NT2/D1 (cell line): ENCODE results near the gene WDR5.

Experiments used
- DNase-seq: peaks from one replicate; pipeline ENCODE4 v3.0.0-alpha.2; 2011; ENCODE audit warnings: low read depth, low spot score
- H3K27me3 ChIP-seq: 2 replicates; pipeline ENCODE4 v1.6.0; 2011; ENCODE audit warnings: mild to moderate bottlenecking; ENCODE audit not compliant: insufficient read length, insufficient read depth
- H3K36me3 ChIP-seq: 2 replicates; pipeline ENCODE4 v1.6.1; 2011; ENCODE audit warnings: mild to moderate bottlenecking, low read length, mixed read lengths; ENCODE audit not compliant: insufficient read depth, insufficient read length
- H3K4me1 ChIP-seq: 2 replicates; pipeline ENCODE4 v1.5.1; 2011; ENCODE audit not compliant: insufficient read depth, insufficient read length
- H3K4me3 ChIP-seq: 2 replicates; pipeline ENCODE4 v1.5.1; 2011; ENCODE audit warnings: low read depth; ENCODE audit not compliant: insufficient read length
- H3K9ac ChIP-seq: 2 replicates; pipeline ENCODE4 v1.6.0; 2011; ENCODE audit warnings: low read depth; ENCODE audit not compliant: insufficient read length
- H3K9me3 ChIP-seq: 2 replicates; pipeline ENCODE4 v1.5.1; 2011; ENCODE audit warnings: mild to moderate bottlenecking, low read length; ENCODE audit not compliant: insufficient read depth
- SUZ12 ChIP-seq: IDR thresholded peaks from 2 replicates; pipeline ENCODE4 v1.6.1; 2011; ENCODE audit not compliant: insufficient read length, insufficient read depth; ENCODE audit errors: extremely low read depth
- YY1 ChIP-seq: IDR thresholded peaks from 2 replicates; pipeline ENCODE4 v1.6.1; 2011; ENCODE audit not compliant: insufficient read length, insufficient read depth
- ZNF274 ChIP-seq: IDR thresholded peaks from 2 replicates; pipeline ENCODE4 v1.6.1; 2011; ENCODE audit warnings: mild to moderate bottlenecking, low read depth, low read length

Gene WDR5

DNA sequence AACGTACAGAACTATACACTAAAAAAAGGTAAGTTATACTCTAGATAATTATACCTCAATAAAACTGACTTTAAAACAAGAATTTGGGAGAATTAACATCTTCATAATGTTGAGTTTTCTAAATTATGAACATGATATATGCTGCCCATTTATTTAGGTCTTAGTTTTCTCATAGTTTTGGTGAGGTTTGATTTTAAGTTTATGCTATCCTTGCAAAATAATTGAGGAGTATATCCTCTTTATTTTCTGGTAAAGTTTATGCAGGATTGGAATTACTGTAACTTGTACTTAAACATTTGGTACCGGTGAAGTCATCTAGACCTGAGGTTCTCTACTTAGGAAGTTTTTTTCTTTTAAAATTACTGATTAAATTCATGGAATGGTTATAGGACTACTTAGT is 67.3 kb downstream of the WDR5 start:
- H3K36me3 ChIP-seq: no peaks in the 10 kb centered on the region
- H3K27me3 ChIP-seq: no peaks in the 10 kb centered on the region
- H3K9me3 ChIP-seq: no peaks in the 10 kb centered on the region
- no peak overlapping the region for H3K9ac ChIP-seq
- TF ChIP-seq ZNF274 (no peak), YY1 (no peak), SUZ12 (no peak)
- no peak overlapping the region for H3K4me3 ChIP-seq
- DNase-seq: no peak
- no peaks in the 10 kb centered on the region for H3K4me1 ChIP-seq

DNA sequence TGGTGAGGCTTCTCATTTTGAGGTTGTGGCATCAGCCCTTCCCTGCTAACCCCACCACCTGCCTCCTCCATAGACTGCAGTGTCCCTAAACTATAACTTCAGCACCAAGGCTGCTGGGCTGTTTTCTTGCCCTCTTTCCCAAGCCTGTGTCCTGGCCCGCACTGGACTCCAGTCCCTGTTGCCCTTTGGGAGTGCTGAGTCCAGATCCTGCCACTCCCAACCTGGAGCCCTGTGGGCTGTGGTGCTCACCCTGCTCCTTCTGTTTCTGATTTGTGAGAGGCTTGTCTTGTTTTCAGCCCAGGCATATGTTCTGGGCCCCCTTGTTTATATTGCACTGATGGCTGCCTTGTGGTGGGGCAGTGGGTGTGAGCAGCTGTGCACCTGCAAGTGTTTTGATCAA is 68.2 kb downstream of the WDR5 start:
- Histone ChIP-seq H3K36me3 (no peaks in the 10 kb centered on the region), H3K4me3 (no peak overlapping the region)

DNA sequence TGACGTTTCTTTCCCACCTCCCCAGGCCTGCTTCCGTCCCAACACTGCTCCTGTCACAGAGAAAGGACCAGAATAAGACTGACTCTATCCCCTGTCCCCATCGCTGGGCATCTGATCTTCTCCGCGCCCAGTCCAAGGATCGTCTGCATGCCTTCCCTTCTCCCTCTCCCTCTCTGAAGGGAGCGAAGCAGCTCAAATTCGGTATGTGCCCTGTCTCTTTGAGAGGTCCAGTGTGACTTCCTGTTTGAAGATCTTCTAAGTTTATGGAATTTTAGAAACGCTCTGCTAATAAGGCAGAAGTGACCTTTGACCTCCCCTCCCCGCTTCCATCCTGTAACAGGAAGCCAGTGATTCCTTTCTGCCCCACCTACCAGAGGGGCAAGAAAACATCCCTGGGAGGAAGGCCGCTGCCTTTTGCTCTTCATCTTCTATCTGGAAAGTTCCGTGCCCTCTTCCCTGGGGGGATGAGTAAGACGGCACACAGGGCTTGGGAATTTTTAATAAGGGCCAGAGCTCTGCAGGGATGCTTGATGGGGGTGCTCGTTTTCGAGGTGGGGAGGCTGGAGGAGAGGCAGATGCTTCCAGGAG is 69.2 kb downstream of the WDR5 start:
- no peak for DNase-seq
- no peaks in the 10 kb centered on the region for H3K27me3 ChIP-seq
- no peak overlapping the region for H3K4me3 ChIP-seq
- no peaks in the 10 kb centered on the region for H3K36me3 ChIP-seq
- no peaks in the 10 kb centered on the region for H3K9me3 ChIP-seq
- peaks cover 5% of the 10 kb centered on the region for H3K4me1 ChIP-seq
- H3K9ac ChIP-seq: no peak overlapping the region
- no peak for TF ChIP-seq YY1
- TF ChIP-seq ZNF274: no peak
- no peak for TF ChIP-seq SUZ12

More for the DNA sequence above, 68.2 kb downstream of the WDR5 start:
- no peak overlapping the region for H3K9ac ChIP-seq
- no peaks in the 10 kb centered on the region for H3K4me1 ChIP-seq
- H3K9me3 ChIP-seq: no peaks in the 10 kb centered on the region
- DNase-seq: no peak
- no peaks in the 10 kb centered on the region for H3K27me3 ChIP-seq
- TF ChIP-seq YY1 (no peak), SUZ12 (no peak), ZNF274 (no peak)

DNA sequence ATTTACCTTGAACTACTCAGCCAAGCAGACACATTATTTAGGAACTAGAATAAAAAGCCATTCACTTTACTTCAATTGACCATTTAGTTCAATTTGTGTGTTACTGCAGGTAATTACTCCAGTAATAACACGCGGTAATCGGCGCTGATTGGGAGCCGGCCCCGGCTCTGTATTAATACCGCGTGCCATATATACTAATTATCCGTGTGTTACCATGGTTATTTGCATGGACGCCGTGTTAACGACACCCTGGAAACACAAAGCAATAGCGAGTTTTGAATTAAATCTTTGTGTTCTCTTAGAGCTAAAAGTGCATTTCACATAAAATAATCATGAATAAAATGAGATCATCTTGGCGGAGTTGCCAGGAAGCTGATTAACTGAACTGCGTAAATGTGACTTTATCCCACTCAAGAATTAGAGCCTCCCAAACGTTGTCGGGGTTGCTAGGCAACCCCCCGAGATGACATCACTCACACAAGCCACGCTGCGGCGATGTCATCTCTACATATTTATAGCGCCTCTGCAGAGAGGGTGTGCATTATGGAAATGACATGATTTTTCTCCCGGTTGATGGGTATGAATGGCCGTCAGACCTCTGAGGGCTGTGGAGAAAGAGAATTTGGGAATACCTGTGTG is 69.9 kb downstream of the WDR5 start:
- Histone ChIP-seq H3K9ac (no peak overlapping the region), H3K36me3 (no peaks in the 10 kb centered on the region), H3K4me1 (peaks cover 5% of the 10 kb centered on the region), H3K4me3 (no peak overlapping the region), H3K9me3 (no peaks in the 10 kb centered on the region), H3K27me3 (no peaks in the 10 kb centered on the region)
- no peak for DNase-seq
- no peak for TF ChIP-seq SUZ12
- no peak for TF ChIP-seq YY1
- no peak for TF ChIP-seq ZNF274

DNA sequence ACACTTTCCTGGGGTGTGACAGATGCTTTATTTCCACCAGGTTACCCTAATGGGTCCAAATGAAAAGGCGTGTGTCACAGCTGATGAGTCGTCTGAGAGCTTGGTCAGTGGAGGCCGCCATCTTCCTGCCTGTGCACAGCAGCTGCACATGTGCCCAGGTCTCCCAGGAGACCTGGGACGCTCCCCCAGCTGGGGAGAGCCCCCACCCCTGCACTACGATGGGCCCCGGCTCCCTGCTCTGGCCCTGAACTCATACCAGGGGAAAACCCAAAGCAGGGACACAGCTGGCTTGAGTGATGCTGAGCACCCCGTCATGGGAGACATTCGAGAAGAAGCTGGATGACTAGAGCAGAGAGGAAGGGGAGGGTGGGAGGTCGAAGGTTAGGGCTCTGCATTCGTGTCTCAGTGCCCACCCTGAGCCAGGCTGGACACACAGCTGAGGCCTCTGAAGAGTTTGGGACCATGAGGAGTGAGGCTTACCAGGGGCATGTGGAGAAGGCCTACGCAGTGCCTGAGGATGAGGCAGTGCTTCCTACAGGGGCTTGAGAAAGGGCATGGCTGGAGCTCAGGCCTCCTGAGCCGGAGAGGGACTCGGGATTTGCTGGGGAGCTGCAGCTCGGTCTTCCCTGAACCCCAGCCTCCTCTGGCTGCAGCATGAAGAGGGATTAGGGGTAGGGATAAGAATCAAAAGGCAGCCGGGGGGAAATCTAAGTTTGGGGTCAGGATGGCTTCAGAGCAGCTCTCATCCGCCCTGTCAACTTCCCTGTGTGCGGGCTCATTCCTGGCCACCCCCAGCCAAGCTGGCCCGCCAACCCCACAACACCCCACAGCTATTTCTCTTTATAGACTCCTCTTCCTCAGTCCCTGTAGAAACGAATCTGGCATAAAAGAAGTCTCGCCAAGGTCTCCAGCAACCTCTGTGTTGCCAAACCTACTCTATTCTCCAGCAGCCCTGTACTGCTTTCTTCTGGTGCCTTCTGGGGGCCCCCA is 70.7 kb downstream of the WDR5 start:
- Histone ChIP-seq H3K9me3 (no peaks in the 10 kb centered on the region), H3K9ac (no peak overlapping the region), H3K4me3 (no peak overlapping the region), H3K4me1 (peaks cover 5% of the 10 kb centered on the region), H3K36me3 (no peaks in the 10 kb centered on the region), H3K27me3 (no peaks in the 10 kb centered on the region)
- DNase-seq: no peak
- TF ChIP-seq ZNF274: no peak
- no peak for TF ChIP-seq SUZ12
- no peak for TF ChIP-seq YY1

DNA sequence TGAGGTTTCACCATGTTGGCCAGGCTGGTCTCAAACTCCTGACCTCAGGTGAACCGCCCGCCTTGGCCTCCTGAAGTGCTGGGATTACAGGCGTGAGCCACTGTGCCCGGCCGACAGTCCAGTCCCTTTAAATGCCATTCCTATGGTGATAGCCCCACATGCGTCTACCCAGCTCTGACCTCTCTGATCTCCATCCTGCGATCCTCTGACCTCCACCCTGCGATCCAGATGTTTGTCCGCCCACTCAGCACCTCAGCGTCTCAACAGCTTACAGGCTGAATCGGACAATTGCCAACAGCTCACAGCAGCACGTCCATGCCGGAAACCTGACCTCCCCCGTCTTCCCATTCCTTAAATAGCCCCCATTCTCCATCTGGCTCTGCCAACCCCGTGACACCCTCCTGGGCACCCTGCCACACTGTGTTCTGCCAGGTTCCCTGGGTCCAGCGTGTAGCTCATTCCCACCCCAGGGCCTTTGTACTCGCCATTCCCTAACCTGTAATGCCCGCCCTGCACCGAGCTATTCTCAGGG is 72.5 kb downstream of the WDR5 start:
- no peak for TF ChIP-seq YY1
- TF ChIP-seq ZNF274: no peak
- no peak for TF ChIP-seq SUZ12
- peaks cover 5% of the 10 kb centered on the region for H3K4me1 ChIP-seq
- no peak overlapping the region for H3K9ac ChIP-seq
- H3K27me3 ChIP-seq: no peaks in the 10 kb centered on the region
- DNase-seq: no peak
- peaks cover 12% of the 10 kb centered on the region; the same call in 1 of the 2 replicates for H3K9me3 ChIP-seq
- H3K4me3 ChIP-seq: no peak overlapping the region
- H3K36me3 ChIP-seq: no peaks in the 10 kb centered on the region
